ENCODE results near the gene GCA. TPM values are rescaled to one million over a fixed set of nuclear protein-coding genes. Genes with fewer than 3 reads are reported as not detected.

Gene GCA
- total RNA-seq, 1 donor from 2014 or later: 94.0 TPM

DNA sequence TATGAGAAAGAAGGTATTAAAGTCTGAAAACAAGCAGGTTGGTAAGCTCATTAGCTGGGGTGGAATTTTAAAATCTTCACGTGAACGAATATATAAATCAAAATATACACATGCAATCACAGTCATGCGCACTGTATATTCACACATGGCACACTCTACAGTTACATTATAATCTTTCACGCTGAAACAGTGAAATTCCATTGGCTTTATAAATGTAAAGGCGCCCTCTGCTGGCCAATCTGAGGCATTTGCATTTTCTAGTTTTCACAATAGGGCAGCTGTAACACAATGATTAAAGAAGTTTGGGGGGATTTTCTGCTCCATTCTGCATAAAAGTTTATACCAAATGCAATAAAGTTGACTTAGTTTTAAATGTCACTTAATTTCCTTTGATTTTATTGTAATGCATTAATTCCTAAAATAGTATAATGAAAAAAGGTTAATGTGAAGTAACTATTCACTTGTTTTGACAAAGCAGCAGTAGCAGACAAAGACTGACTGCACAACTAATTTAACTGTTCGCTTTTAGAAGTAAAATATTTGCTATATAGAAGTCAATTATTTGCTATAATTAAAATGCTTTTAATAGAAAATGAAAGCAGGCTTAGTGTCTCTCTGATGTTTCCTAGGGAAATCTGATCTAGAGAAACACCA is 42.7 kb upstream of the GCA start:
- ATAC-seq: peak; percentile 80 to 82
- intact Hi-C loops (cut with DNase I): loop anchor here (5.0 to 10.0 kb wide), 2 partner anchors 79 to 146 kb away; partner anchors contain the start of gene GCG

DNA sequence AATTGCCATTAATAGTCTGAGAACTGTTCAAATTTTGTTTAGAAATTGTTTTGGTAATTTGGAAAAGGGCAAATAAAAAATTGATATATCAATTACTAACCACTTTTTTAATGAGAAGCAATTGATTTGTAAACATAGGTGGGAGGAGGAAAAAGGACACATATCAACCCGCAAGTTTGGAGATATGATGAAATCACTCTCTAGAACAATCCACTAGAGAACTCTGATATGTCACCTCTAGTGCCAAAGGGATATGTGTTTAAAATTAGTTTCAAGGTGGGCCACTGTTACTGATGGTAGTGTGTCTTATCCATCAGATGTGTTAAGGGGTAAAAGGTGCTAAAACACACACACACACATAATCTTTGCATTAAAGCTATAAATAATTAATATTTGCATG is 42.1 kb upstream of the GCA start:
- ATAC-seq: no peak
- Histone ChIP-seq H3K27me3 (ENCODE audit: low read depth) (no peaks in the 10 kb centered on the region), H3K27ac (no peak overlapping the region), H3K36me3 (peaks cover 23% of the 10 kb centered on the region), H3K4me1 (no peaks in the 10 kb centered on the region), H3K4me3 (no peak overlapping the region), H3K9me3 (no peaks in the 10 kb centered on the region)
- no peak for DNase-seq
- TF ChIP-seq, protein P1, sequence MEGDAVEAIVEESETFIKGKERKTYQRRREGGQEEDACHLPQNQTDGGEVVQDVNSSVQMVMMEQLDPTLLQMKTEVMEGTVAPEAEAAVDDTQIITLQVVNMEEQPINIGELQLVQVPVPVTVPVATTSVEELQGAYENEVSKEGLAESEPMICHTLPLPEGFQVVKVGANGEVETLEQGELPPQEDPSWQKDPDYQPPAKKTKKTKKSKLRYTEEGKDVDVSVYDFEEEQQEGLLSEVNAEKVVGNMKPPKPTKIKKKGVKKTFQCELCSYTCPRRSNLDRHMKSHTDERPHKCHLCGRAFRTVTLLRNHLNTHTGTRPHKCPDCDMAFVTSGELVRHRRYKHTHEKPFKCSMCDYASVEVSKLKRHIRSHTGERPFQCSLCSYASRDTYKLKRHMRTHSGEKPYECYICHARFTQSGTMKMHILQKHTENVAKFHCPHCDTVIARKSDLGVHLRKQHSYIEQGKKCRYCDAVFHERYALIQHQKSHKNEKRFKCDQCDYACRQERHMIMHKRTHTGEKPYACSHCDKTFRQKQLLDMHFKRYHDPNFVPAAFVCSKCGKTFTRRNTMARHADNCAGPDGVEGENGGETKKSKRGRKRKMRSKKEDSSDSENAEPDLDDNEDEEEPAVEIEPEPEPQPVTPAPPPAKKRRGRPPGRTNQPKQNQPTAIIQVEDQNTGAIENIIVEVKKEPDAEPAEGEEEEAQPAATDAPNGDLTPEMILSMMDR (IDR thresholded peaks at IDR 0.05): no peak
- intact Hi-C loops (cut with DNase I): loop anchor here (5.0 to 10.0 kb wide), 2 partner anchors 80 to 147 kb away; partner anchors contain the start of gene GCG

More for the DNA sequence above, 42.7 kb upstream of the GCA start:
- H3K36me3 ChIP-seq: peaks cover 23% of the 10 kb centered on the region
- H3K27ac ChIP-seq: no peak overlapping the region
- peak; percentile 45 for DNase-seq
- TF ChIP-seq, protein P1 (IDR thresholded peaks at IDR 0.05): peak; percentile 93
- H3K4me3 ChIP-seq: no peak overlapping the region
- H3K27me3 ChIP-seq (ENCODE audit: low read depth): no peaks in the 10 kb centered on the region
- H3K4me1 ChIP-seq: no peaks in the 10 kb centered on the region
- no peaks in the 10 kb centered on the region for H3K9me3 ChIP-seq

DNA sequence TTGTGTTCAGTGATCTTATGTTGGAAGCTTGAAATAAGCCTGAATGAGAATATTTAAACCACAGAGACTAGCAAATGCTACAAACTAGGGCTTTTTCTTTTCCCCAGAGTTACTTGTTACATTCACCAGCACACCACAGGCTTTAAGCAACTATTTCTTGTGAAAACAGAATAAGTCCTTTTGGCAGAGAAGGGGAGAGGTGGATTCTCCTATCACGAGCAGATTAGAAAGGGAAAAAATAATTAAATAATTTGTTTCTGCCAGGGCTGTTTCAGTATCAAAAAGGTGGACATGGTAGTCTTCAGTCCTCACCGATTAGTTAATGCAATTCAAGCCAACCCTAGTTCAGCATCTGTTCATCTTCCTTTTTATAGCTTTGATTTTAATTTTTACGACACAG is 38.0 kb upstream of the GCA start:
- intact Hi-C loops (cut with DNase I): loop anchor here (10.0 kb wide), 1 partner anchor 151 kb away; the partner anchor contains the start of gene GCG
- Histone ChIP-seq H3K27ac (no peak overlapping the region), H3K4me1 (no peaks in the 10 kb centered on the region), H3K27me3 (ENCODE audit: low read depth) (no peaks in the 10 kb centered on the region), H3K4me3 (no peak overlapping the region), H3K9me3 (no peaks in the 10 kb centered on the region), H3K36me3 (peaks cover 50% of the 10 kb centered on the region)
- ATAC-seq: no peak
- TF ChIP-seq, protein P1 (IDR thresholded peaks at IDR 0.05): no peak
- no peak for DNase-seq

DNA sequence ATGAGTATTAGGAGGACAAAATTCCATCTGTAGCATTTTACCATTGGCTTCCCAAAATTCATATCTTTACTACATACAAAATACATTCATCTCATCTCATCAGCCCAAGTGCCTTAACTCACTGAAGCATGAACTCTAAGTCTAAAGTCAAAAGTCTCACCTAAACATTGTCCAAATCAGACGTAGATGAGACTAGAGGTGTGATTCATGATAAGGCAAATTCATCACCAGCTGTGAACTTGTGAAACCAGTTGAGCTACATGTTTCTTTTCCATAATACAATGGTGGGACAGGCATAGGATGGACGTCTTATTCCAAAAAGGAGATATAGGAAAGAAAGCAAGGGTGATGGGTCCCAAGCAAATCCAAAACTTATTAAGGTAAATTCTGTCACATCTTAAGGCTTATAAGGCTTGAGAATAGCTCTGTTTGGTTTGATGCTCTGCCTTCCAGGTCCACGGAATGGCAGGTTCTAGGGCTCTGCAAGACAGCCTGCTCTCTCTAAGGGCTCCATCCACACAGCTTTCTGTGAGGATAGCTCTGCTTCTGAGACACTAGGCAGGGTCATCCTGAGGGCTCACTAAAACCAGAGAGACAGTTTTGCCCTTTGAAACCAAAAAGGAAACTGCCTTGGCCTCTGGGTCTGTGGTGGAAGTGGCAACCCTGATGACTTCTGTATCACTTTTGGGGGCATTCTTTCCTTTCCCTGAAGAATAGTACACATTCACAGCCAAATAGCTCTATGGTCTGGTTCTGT is 35.0 kb upstream of the GCA start:
- intact Hi-C loops (cut with DNase I): loop anchor here (10.0 kb wide), 1 partner anchor 154 kb away; the partner anchor contains the start of gene GCG
- no peak overlapping the region for H3K27ac ChIP-seq
- H3K27me3 ChIP-seq (ENCODE audit: low read depth): no peaks in the 10 kb centered on the region
- no peak overlapping the region for H3K4me3 ChIP-seq
- no peaks in the 10 kb centered on the region for H3K4me1 ChIP-seq
- H3K9me3 ChIP-seq: no peaks in the 10 kb centered on the region
- H3K36me3 ChIP-seq: peaks cover 47% of the 10 kb centered on the region
- ATAC-seq (no peak), DNase-seq (no peak)
- TF ChIP-seq, protein P1 (IDR thresholded peaks at IDR 0.05): no peak

DNA sequence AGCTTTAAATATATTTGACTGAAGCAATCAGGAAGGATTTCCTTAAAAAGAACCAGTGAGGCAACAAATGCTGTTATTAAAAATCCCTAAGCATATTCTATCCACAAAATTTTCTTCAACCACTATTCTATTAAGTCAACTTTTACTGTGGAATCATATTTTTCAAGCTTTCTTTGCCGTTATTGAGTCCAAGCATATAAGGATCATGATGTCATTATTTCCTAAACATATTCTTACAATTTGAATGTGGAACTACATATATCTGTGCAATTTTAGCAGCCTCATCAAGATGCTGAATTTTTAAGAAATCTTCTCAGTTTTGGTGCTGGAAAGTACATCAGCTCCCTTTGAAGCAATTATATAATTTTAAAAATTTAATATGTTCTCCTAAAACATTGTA is 31.1 kb upstream of the GCA start:
- intact Hi-C loops (cut with DNase I): no loop called here
- TF ChIP-seq, protein P1 (IDR thresholded peaks at IDR 0.05): no peak
- H3K4me3 ChIP-seq: no peak overlapping the region
- peaks cover 27% of the 10 kb centered on the region for H3K36me3 ChIP-seq
- no peak overlapping the region for H3K27ac ChIP-seq
- ATAC-seq (no peak), DNase-seq (no peak)
- no peaks in the 10 kb centered on the region for H3K9me3 ChIP-seq
- H3K4me1 ChIP-seq: peaks cover 27% of the 10 kb centered on the region
- H3K27me3 ChIP-seq (ENCODE audit: low read depth): no peaks in the 10 kb centered on the region
